DOHH2 (cell line): ENCODE measurements around the gene GLS.

Experiments
- H3F3A ChIP-seq: fragments of 200-600 bp; sonication (generic), shearing (Covaris generic); 2 replicates; pipeline ENCODE4 v1.6.0; 2016; ENCODE audit warnings: antibody characterized with exemption, mild to moderate bottlenecking; ENCODE audit not compliant: control insufficient read depth, insufficient read depth
- H3K27ac ChIP-seq: fragments of 200-600 bp; sonication (generic); 2 replicates; pipeline ENCODE4 v1.5.1; 2014; ENCODE audit warnings: low read depth, mild to moderate bottlenecking, low read length, moderate library complexity
- H3K27me3 ChIP-seq: fragments of 200-600 bp; sonication (generic); 2 replicates; pipeline ENCODE4 v1.6.1; 2014; ENCODE audit warnings: mild to moderate bottlenecking, low read length, mixed read lengths; ENCODE audit not compliant: control insufficient read depth
- H3K36me3 ChIP-seq: fragments of 200-600 bp; sonication (generic); 2 replicates; pipeline ENCODE4 v1.6.1; 2014; ENCODE audit warnings: mild to moderate bottlenecking, low read length, moderate library complexity, mixed read lengths; ENCODE audit not compliant: control insufficient read depth
- H3K4me1 ChIP-seq: fragments of 200-600 bp; sonication (generic); 2 replicates; pipeline ENCODE4 v1.6.1; 2014; ENCODE audit warnings: mild to moderate bottlenecking, low read length, mixed read lengths; ENCODE audit not compliant: control insufficient read depth
- H3K4me2 ChIP-seq: fragments of 200-600 bp; sonication (generic); 2 replicates; pipeline ENCODE4 v1.6.0; 2014; ENCODE audit warnings: mild to moderate bottlenecking, low read length, moderate library complexity
- H3K4me3 ChIP-seq: fragments of 200-600 bp; sonication (generic); 2 replicates; pipeline ENCODE4 v1.5.1; 2014; ENCODE audit warnings: mild to moderate bottlenecking, low read length, mixed read lengths
- H3K79me2 ChIP-seq: fragments of 200-600 bp; sonication (generic); 2 replicates; pipeline ENCODE4 v1.6.1; 2014; ENCODE audit warnings: mild to moderate bottlenecking, low read length, mixed read lengths; ENCODE audit not compliant: control insufficient read depth
- H3K9me2 ChIP-seq: fragments of 200-600 bp; sonication (generic); replicated peaks from 2 replicates; pipeline ENCODE4 v1.6.1; 2014; ENCODE audit warnings: mild to moderate bottlenecking, low read length, mixed read lengths; ENCODE audit not compliant: control insufficient read depth
- H3K9me3 ChIP-seq: fragments of 200-600 bp; sonication (generic); 2 replicates; pipeline ENCODE4 v1.6.1; 2014; ENCODE audit warnings: antibody characterized with exemption, low read length, mixed read lengths; ENCODE audit not compliant: control insufficient read depth, insufficient read depth
- H4K20me1 ChIP-seq: fragments of 200-600 bp; sonication (generic); 2 replicates; pipeline ENCODE4 v1.6.0; 2014; ENCODE audit warnings: low read depth, mild to moderate bottlenecking, antibody characterized with exemption, low read length, moderate library complexity; ENCODE audit not compliant: control insufficient read depth, insufficient read depth
- CTCF ChIP-seq: fragments of 200-600 bp; sonication (generic); IDR thresholded peaks from one replicate; pipeline ENCODE4 v1.5.1; 2014; ENCODE audit warnings: antibody characterized with exemption, mild to moderate bottlenecking, low read depth, low read length; ENCODE audit not compliant: poor library complexity, severe bottlenecking
- EZH2phosphoT487 ChIP-seq: fragments of 200-600 bp; sonication (generic); IDR thresholded peaks from 2 replicates; pipeline ENCODE4 v1.6.1; 2017; ENCODE audit warnings: borderline replicate concordance, mild to moderate bottlenecking, antibody characterized with exemption, low read length, moderate library complexity, mixed read lengths

The GLS gene

GRCh38 chr2:190981333-190981732, 100.7 kb downstream of the GLS start:
- Histone ChIP-seq H3K9me3 (no peaks in the 10 kb centered on the region), H3K36me3 (no peaks in the 10 kb centered on the region), H3F3A (no peaks in the 10 kb centered on the region), H4K20me1 (no peaks in the 10 kb centered on the region), H3K4me2 (no peak overlapping the region), H3K4me1 (no peaks in the 10 kb centered on the region), H3K27me3 (no peaks in the 10 kb centered on the region), H3K4me3 (no peak overlapping the region), H3K27ac (no peak overlapping the region), H3K79me2 (no peaks in the 10 kb centered on the region), H3K9me2 (no peaks in the 10 kb centered on the region)
- TF ChIP-seq EZH2phosphoT487 = no peak
- no peak for TF ChIP-seq CTCF

GRCh38 chr2:190981733-190982132, 101.1 kb downstream of the GLS start:
- no peaks in the 10 kb centered on the region for H3K9me2 ChIP-seq
- no peaks in the 10 kb centered on the region for H3F3A ChIP-seq
- H3K36me3 ChIP-seq = no peaks in the 10 kb centered on the region
- no peak overlapping the region for H3K4me2 ChIP-seq
- H4K20me1 ChIP-seq = no peaks in the 10 kb centered on the region
- H3K9me3 ChIP-seq = no peaks in the 10 kb centered on the region
- H3K79me2 ChIP-seq = no peaks in the 10 kb centered on the region
- no peaks in the 10 kb centered on the region for H3K4me1 ChIP-seq
- H3K27me3 ChIP-seq = no peaks in the 10 kb centered on the region
- H3K4me3 ChIP-seq = no peak overlapping the region
- no peak for TF ChIP-seq CTCF
- no peak for TF ChIP-seq EZH2phosphoT487
- H3K27ac ChIP-seq = no peak overlapping the region

GRCh38 chr2:190982262-190983034, 101.8 kb downstream of the GLS start:
- no peak overlapping the region for H3K4me2 ChIP-seq
- no peaks in the 10 kb centered on the region for H3K9me2 ChIP-seq
- H3K27ac ChIP-seq = no peak overlapping the region
- H3K36me3 ChIP-seq = no peaks in the 10 kb centered on the region
- no peaks in the 10 kb centered on the region for H3F3A ChIP-seq
- H3K27me3 ChIP-seq = no peaks in the 10 kb centered on the region
- no peak overlapping the region for H3K4me3 ChIP-seq
- no peaks in the 10 kb centered on the region for H3K4me1 ChIP-seq
- H4K20me1 ChIP-seq = no peaks in the 10 kb centered on the region
- H3K79me2 ChIP-seq = no peaks in the 10 kb centered on the region
- no peaks in the 10 kb centered on the region for H3K9me3 ChIP-seq
- TF ChIP-seq EZH2phosphoT487 (no peak), CTCF (no peak)
